PC-9 (cell line): Measurements from ENCODE around the gene WASL. TPM values are rescaled to one million over a fixed set of nuclear protein-coding genes. Genes with fewer than 3 reads are reported as not detected.
A peak's percentile ranks its signal among the peaks of the same experiment; 100 is the strongest.

Experiments used
- BruUV-seq: library from RNA; stranded (reverse); fragments of 400-500 nt; replicated peaks from 2 replicates; lab custom pipeline; 2021; lab: Mats Ljungman, UMichigan
- CTCF ChIA-PET: fragments of 300-600 bp; sonication (Branson Sonifier 250); formaldehyde crosslinking; loops from one replicate; lab custom pipeline; 2022; ENCODE audit warnings: antibody characterized with exemption; lab: Charles Lee
- POLR2A ChIA-PET: fragments of 300-600 bp; sonication (Branson Sonifier 250); formaldehyde crosslinking; loops from one replicate; lab custom pipeline; 2022; ENCODE audit warnings: antibody characterized with exemption; ENCODE audit not compliant: unreplicated experiment; lab: Charles Lee
- DNase-seq, 2 experiments: peaks; one replicate each; pipeline versions ENCODE4 v3.0.0 to v3.0.0-alpha.2; 2015 to 2022; ENCODE audit warnings: mixed read lengths in 1 of 2
- H2AFZ ChIP-seq: fragments of 200-600 bp; sonication (generic); 2 replicates; pipeline ENCODE4 v1.8.1; 2017; ENCODE audit warnings: antibody characterized with exemption
- H3F3A ChIP-seq: fragments of 200-600 bp; sonication (generic); 2 replicates; pipeline ENCODE4 v1.8.1; 2017; ENCODE audit warnings: antibody characterized with exemption, mild to moderate bottlenecking, low read depth; ENCODE audit not compliant: insufficient read depth
- H3K27ac ChIP-seq: fragments of 200-600 bp; sonication (generic); 2 replicates; pipeline ENCODE4 v1.6.1; 2016; ENCODE audit warnings: mixed run types
- H3K27me3 ChIP-seq: fragments of 200-600 bp; sonication (generic); 2 replicates; pipeline ENCODE4 v1.6.1; 2016; ENCODE audit warnings: low read depth, mixed run types; ENCODE audit not compliant: insufficient read depth
- H3K36me3 ChIP-seq: fragments of 200-600 bp; sonication (generic); 2 replicates; pipeline ENCODE4 v1.6.1; 2016; ENCODE audit warnings: low read depth, mixed run types
- H3K4me1 ChIP-seq: fragments of 200-600 bp; sonication (generic); replicated peaks from 2 replicates; pipeline ENCODE4 v1.6.1; 2016; ENCODE audit warnings: mixed run types; ENCODE audit not compliant: insufficient read depth
- H3K4me2 ChIP-seq: fragments of 200-600 bp; sonication (generic); 2 replicates; pipeline ENCODE4 v1.6.1; 2017; ENCODE audit warnings: mixed run types
- H3K4me3 ChIP-seq: fragments of 200-600 bp; sonication (generic); 2 replicates; pipeline ENCODE4 v1.6.1; 2016; ENCODE audit warnings: mixed run types
- H3K79me2 ChIP-seq: fragments of 200-600 bp; sonication (generic); 2 replicates; pipeline ENCODE4 v1.6.1; 2017; ENCODE audit warnings: low read depth, mixed run types
- H3K9me2 ChIP-seq: fragments of 200-600 bp; sonication (generic); 2 replicates; pipeline ENCODE4 v1.8.1; 2017; ENCODE audit warnings: mild to moderate bottlenecking; ENCODE audit not compliant: insufficient read depth
- H3K9me3 ChIP-seq: fragments of 200-600 bp; sonication (generic); 2 replicates; pipeline ENCODE4 v1.8.1; 2016; ENCODE audit warnings: low read depth; ENCODE audit not compliant: insufficient read depth
- H4K20me1 ChIP-seq: fragments of 200-600 bp; sonication (generic); 2 replicates; pipeline ENCODE4 v1.8.1; 2017; ENCODE audit not compliant: insufficient read depth
- EZH2 ChIP-seq: fragments of 200-600 bp; sonication (generic); IDR thresholded peaks from 2 replicates; pipeline ENCODE4 v1.8.0; 2017; ENCODE audit warnings: antibody characterized with exemption, low read depth
- intact Hi-C: fragments of 100-400 bp; cut with micrococcal nuclease; formaldehyde crosslinking; loops from one replicate; pipeline ENCODE4 v1.10.0; 2022; ENCODE audit not compliant: unreplicated experiment
- total RNA-seq: library from RNA; stranded (reverse); gene quantifications from 2 replicates; pipeline ENCODE4 v1.2.3, GENCODE V29; 2021
- TF ChIP-seq, protein P1 (sequence below): fragments of 200-600 bp; sonication (generic); conservative IDR thresholded peaks from 2 replicates; pipeline ENCODE4 v1.6.1; 2017; ENCODE audit warnings: mixed run types, antibody characterized with exemption, mild to moderate bottlenecking, moderate library complexity

The WASL gene
- total RNA-seq, 1 experiment from 2014 or later = 40.3 TPM

DNA sequence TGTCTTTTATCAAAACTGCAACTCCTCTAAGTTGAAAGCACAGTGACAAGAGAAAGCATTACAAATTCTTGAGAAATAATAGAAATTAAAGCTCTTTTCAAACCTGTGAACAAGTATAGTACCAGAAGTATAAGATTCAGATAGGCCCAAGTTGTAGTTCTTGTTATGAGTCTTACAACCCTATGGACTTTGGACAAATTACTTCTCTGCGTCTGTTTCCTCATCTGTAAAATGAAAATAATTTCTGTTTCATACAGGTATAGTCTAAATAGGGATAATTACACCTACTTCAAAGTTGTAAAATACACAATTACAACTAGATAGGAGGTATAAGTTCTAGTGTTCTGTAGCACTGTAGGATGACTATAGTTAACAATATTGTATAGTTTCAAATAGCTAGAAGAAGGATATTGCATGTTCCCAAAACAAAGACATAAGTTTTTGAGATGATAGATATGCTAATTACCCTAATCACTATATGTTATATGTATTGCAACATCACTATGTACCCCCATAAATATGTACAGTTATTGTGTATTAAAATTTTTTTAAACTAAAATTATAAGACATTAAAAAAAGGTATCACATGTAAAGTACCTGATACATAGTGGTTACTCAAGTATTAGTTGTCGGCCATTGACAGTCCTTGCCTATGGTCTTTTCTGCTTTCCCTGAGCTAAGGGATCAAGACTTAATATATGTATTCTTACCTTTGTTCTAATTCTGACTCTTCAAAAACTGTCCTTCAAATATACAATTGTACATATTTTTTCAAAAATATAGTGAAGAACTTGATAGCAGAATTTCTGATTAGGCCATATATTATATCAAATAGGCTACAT is 1.8 kb upstream of the WASL start:
- Histone ChIP-seq H3K4me3 (peak overlapping the region; percentile 89), H3K27me3 (no peaks in the 10 kb centered on the region), H3K9me2 (no peaks in the 10 kb centered on the region), H3K9me3 (no peaks in the 10 kb centered on the region), H3K4me2 (peak overlapping the region; percentile 89), H3F3A (peaks cover 30% of the 10 kb centered on the region), H3K79me2 (peaks cover 42% of the 10 kb centered on the region), H2AFZ (no peak overlapping the region), H4K20me1 (peaks cover 14% of the 10 kb centered on the region), H3K27ac (peak overlapping the region; percentile 93), H3K4me1 (peaks cover 39% of the 10 kb centered on the region), H3K36me3 (no peaks in the 10 kb centered on the region)
- ChIA-PET CTCF (no interaction called here), POLR2A (interaction anchor here (0.6 kb wide), 1 partner anchor 38 kb away, joined by 4 read pairs; no protein-coding TSS in a partner anchor)
- intact Hi-C loops = no loop called here
- no peak for TF ChIP-seq EZH2
- TF ChIP-seq, protein P1, sequence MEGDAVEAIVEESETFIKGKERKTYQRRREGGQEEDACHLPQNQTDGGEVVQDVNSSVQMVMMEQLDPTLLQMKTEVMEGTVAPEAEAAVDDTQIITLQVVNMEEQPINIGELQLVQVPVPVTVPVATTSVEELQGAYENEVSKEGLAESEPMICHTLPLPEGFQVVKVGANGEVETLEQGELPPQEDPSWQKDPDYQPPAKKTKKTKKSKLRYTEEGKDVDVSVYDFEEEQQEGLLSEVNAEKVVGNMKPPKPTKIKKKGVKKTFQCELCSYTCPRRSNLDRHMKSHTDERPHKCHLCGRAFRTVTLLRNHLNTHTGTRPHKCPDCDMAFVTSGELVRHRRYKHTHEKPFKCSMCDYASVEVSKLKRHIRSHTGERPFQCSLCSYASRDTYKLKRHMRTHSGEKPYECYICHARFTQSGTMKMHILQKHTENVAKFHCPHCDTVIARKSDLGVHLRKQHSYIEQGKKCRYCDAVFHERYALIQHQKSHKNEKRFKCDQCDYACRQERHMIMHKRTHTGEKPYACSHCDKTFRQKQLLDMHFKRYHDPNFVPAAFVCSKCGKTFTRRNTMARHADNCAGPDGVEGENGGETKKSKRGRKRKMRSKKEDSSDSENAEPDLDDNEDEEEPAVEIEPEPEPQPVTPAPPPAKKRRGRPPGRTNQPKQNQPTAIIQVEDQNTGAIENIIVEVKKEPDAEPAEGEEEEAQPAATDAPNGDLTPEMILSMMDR = no peak
- BruUV-seq = no TSS peak
- DNase-seq = no peak

DNA sequence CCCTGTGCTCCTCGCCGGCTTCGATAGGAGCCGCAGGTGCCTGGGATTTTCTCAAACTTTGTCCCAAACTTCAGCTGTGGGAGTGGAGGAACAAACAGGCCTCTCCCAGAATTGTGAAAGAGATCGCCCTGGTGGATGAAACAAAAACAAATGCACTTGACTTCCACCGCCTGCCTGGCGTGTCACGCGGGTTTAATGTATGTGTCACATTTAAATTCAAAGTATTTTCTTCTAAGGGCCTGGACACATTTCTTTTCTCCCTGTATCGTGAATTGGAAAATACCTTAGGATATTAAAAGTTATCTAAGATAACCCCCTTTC is 694 bp upstream of the WASL start:
- Histone ChIP-seq H3K79me2 (peaks cover 53% of the 10 kb centered on the region), H3K9me3 (no peaks in the 10 kb centered on the region), H3K9me2 (no peaks in the 10 kb centered on the region), H3K27ac (peak overlapping the region; percentile 93), H3K27me3 (no peaks in the 10 kb centered on the region), H2AFZ (peak overlapping the region; percentile 90), H4K20me1 (peaks cover 19% of the 10 kb centered on the region), H3F3A (peaks cover 29% of the 10 kb centered on the region), H3K36me3 (no peaks in the 10 kb centered on the region), H3K4me2 (peak overlapping the region; percentile 89), H3K4me1 (peaks cover 45% of the 10 kb centered on the region), H3K4me3 (peak overlapping the region; percentile 89)
- POLR2A ChIA-PET = interaction anchor here (0.5 to 0.7 kb wide), 4 partner anchors 93 to 1704 kb away, joined by 3 to 4 read pairs (median 4); no protein-coding TSS in a partner anchor
- intact Hi-C loops = loop anchor here (1.0 to 5.0 kb wide), 3 partner anchors 37 to 212 kb away; no protein-coding TSS in a partner anchor
- TF ChIP-seq, protein P1 = peak; percentile 29; the same call in 1 of the 2 replicates
- TF ChIP-seq EZH2 = no peak
- DNase-seq = peak in 1 of 2 experiments; percentile 75
- CTCF ChIA-PET = interaction anchor here (0.6 to 0.9 kb wide), 3 partner anchors 10 to 122 kb away, joined by 3 read pairs; no protein-coding TSS in a partner anchor
- BruUV-seq = TSS peak; percentile 96

DNA sequence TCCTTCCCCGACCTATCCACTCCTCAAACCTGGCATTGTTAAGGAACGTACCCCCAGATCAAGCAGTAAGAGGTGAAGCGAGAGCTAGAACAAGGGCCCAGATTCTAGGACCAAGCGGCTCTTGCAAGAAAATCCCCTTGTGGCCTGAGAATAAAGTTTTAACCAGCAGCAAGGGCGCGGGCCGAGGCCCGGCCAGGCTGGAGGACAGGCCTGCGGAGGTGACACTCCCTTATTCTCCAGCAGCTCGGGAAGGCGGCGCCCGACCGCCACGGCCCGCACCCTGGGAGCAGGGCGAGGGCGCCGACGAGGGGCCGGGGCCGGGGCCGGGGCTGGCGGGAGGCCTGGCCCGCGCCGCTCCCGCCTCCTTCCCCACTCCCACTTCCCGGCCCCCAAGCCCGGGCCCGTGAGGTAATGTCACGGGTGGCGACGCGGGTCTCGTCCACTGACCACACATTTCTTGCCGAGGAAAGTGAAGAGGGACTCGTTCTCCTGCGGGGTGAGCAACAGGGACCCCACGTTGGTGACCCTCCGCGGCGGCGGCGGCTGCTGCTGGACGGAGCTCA is 551 bp downstream of the WASL start:
- Histone ChIP-seq H2AFZ (peak overlapping the region; percentile 90), H3K27ac (peak overlapping the region; percentile 93), H3F3A (peaks cover 27% of the 10 kb centered on the region), H3K9me3 (no peaks in the 10 kb centered on the region), H3K9me2 (no peaks in the 10 kb centered on the region), H3K4me1 (peaks cover 40% of the 10 kb centered on the region), H3K4me2 (peak overlapping the region; percentile 89), H4K20me1 (peaks cover 19% of the 10 kb centered on the region), H3K36me3 (no peaks in the 10 kb centered on the region), H3K79me2 (peaks cover 65% of the 10 kb centered on the region), H3K27me3 (no peaks in the 10 kb centered on the region), H3K4me3 (peak overlapping the region; percentile 89)
- ChIA-PET CTCF (interaction anchor here (0.5 kb wide), 1 partner anchor 1181 kb away, joined by 3 read pairs; no protein-coding TSS in a partner anchor), POLR2A (interaction anchor here (0.6 to 1.1 kb wide), 2 partner anchors 21 to 1048 kb away, joined by 3 to 5 read pairs; no protein-coding TSS in a partner anchor)
- intact Hi-C loops = loop anchor here (5.0 kb wide), 2 partner anchors 36 to 211 kb away; no protein-coding TSS in a partner anchor
- no peak for TF ChIP-seq EZH2
- TF ChIP-seq, protein P1 = no peak
- peak in 1 of 2 experiments; percentile 37 for DNase-seq
- no TSS peak for BruUV-seq
